CD4-positive, alpha-beta T cell treated with Interleukin-15 for 4 hours (primary cell): ENCODE data around the gene RIN3.
"Not testable (repeated sequence)": the region's sequence is repeated elsewhere in the genome, so short reads cannot be mapped to it uniquely, and the experiment has no call there.

Experiments
- DNase-seq: peaks from one replicate; pipeline ENCODE4 v3.0.0-alpha.2; 2020; ENCODE audit warnings: low spot score

Gene RIN3

GRCh38 chr14:92528486-92529100, 15.0 kb downstream of the RIN3 start:
- DNase-seq = no peak

- DNase-seq = no peak
These were observed 16.3 kb downstream of the RIN3 start for GRCh38 chr14:92529903-92530302.

GRCh38 chr14:92531106-92531873, 17.7 kb downstream of the RIN3 start:
- peak; percentile 77 for DNase-seq

- no peak for DNase-seq
These were observed 19.0 kb downstream of the RIN3 start for GRCh38 chr14:92532490-92533163.

- DNase-seq = no peak
These were observed 21.5 kb downstream of the RIN3 start for GRCh38 chr14:92534932-92535643.

- not testable (repeated sequence) for DNase-seq
These were observed 22.6 kb downstream of the RIN3 start for GRCh38 chr14:92536231-92536630.

- no peak for DNase-seq
These were observed 24.9 kb downstream of the RIN3 start for GRCh38 chr14:92538412-92538985.

GRCh38 chr14:92539419-92539818, 25.8 kb downstream of the RIN3 start:
- DNase-seq = no peak

- no peak for DNase-seq
These were observed 26.3 kb downstream of the RIN3 start for GRCh38 chr14:92539875-92540274.

GRCh38 chr14:92540472-92541048, 27.0 kb downstream of the RIN3 start:
- DNase-seq = no peak

GRCh38 chr14:92542766-92543554, 29.4 kb downstream of the RIN3 start:
- no peak for DNase-seq

- DNase-seq = no peak
These were observed 30.6 kb downstream of the RIN3 start for GRCh38 chr14:92544051-92544720.

GRCh38 chr14:92546347-92547053, 32.9 kb downstream of the RIN3 start:
- no peak for DNase-seq

GRCh38 chr14:92549105-92549858, 35.7 kb downstream of the RIN3 start:
- no peak for DNase-seq

- DNase-seq = no peak
These were observed 36.3 kb downstream of the RIN3 start for GRCh38 chr14:92549859-92550230.

GRCh38 chr14:92551044-92551841, 37.7 kb downstream of the RIN3 start:
- DNase-seq = peak; percentile 57

GRCh38 chr14:92552066-92552465, 38.5 kb downstream of the RIN3 start:
- no peak for DNase-seq

- no peak for DNase-seq
These were observed 39.9 kb downstream of the RIN3 start for GRCh38 chr14:92553438-92553837.
